ENCODE results near the gene MMEL1. TPM values are rescaled to one million over a fixed set of nuclear protein-coding genes. Genes with fewer than 3 reads are reported as not detected.

Gene MMEL1
- total RNA-seq, 1 donor from 2014 or later: 7.3 TPM

GRCh38 chr1:2606881-2607621, 25.8 kb downstream of the MMEL1 start:
- no peak for DNase-seq (ENCODE audit: low spot score in 2 of 2)

DNA sequence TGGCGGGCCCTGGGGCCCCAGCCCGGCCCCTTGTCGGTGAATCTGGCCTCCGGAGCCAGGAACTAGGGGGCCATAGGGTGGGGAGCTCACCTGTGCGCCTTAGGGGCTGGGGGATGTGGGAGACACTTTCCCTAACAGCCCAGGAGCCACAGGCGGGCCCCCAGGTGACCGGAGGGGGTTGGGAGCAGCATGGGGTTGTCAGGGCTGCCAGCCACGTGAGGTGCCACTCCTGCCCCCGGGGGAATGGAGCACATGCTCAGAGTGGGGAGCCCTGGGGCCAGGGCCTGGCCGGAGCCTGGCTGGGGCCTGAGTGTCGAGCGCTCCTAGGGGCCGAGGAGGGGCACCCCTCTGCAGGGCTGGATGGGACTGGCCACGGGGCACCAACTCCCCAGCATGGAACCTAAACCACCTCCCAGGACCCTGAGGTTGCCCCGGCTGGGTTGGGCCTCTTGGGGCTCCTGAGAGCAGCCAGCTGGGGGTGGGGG, 26.4 kb downstream of the MMEL1 start:
- DNase-seq (ENCODE audit: low spot score in 2 of 2): no peak
- FAIRE-seq: no peak

More at GRCh38 chr1:2606881-2607621, 25.8 kb downstream of the MMEL1 start:
- no peak for FAIRE-seq

GRCh38 chr1:2605509-2606395, 27.1 kb downstream of the MMEL1 start:
- FAIRE-seq (no peak), DNase-seq (ENCODE audit: low spot score in 2 of 2) (no peak)

- DNase-seq (ENCODE audit: low spot score in 2 of 2): no peak
- no peak for FAIRE-seq
Measured at GRCh38 chr1:2604844-2605508, 27.8 kb downstream of the MMEL1 start.

DNA sequence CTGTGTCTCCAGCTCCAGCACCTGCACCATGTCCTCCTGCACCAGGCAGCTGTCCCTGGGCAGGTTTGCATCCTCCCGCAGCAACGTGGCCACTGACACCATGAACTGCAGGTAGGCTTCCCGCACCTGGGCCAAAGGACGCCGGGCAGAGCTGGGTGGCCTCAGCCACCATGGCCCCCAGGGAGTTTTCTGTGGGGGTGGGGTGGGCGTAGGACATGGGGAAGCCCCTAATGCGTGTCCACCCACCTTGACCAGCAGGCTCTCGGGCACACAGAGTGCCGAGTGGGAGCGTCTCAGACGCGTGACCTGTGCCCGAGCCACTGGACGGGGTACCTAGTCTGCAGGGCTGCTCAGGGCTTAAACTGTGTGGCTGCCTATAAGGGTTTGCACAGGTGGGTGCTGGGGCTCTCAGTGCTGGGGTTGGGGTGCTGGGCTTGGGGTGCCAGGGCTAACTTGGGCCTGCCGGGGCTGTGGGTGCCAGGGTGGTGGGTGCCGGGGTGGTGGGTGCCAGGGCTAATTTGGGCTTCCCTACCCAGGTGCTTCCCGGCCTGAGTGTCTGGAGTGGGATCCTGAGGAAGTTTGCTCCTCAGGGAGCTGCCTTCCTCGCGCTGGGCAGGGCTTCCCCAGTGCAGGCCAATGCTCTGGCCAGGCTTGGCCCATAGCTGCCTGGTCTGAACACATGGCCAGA, 28.5 kb downstream of the MMEL1 start:
- no peak for FAIRE-seq

GRCh38 chr1:2603521-2604155, 29.2 kb downstream of the MMEL1 start:
- FAIRE-seq (no peak), DNase-seq (ENCODE audit: low spot score in 2 of 2) (no peak)

More for the DNA sequence above, 28.5 kb downstream of the MMEL1 start:
- no peak for DNase-seq (ENCODE audit: low spot score in 2 of 2)

DNA sequence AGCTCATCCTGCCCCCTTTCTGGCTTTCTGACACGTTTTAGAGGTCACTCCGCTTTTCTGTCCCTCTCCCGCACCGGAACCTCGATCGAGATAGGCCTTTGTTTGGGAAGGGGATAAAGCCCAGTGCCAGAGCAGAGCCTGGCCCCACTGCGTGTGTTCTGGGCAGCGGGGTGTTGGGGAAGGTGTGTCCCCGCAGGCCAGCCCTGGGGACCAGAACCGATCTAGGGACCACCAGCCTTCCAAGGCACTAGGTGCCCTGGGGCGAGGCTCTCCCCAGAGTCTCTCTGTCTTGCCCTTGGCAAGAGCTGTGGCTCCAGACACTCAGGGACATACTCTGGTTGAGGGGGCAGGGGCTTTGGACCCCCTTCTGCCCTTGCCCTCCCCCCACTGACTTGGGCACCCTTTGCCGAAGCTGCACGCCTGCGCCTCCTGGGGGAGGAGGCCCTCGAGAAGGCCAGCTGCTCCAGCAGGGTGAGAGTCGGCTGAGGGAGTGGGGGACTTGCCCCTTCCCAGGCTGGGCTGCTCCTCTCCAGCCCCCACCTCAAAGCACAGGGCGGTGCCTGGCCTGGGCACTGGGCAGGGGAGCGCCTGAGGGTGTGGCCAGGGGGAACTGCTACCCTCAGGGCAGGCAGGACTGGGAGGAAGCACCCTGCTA, 29.8 kb downstream of the MMEL1 start:
- FAIRE-seq: no peak
- DNase-seq (ENCODE audit: low spot score in 2 of 2): no peak

GRCh38 chr1:2602311-2602835, 30.4 kb downstream of the MMEL1 start:
- no peak for FAIRE-seq
- no peak for DNase-seq (ENCODE audit: low spot score in 2 of 2)

- no peak for DNase-seq (ENCODE audit: low spot score in 2 of 2)
- FAIRE-seq: no peak
Measured at GRCh38 chr1:2601721-2602303, 31.0 kb downstream of the MMEL1 start.

DNA sequence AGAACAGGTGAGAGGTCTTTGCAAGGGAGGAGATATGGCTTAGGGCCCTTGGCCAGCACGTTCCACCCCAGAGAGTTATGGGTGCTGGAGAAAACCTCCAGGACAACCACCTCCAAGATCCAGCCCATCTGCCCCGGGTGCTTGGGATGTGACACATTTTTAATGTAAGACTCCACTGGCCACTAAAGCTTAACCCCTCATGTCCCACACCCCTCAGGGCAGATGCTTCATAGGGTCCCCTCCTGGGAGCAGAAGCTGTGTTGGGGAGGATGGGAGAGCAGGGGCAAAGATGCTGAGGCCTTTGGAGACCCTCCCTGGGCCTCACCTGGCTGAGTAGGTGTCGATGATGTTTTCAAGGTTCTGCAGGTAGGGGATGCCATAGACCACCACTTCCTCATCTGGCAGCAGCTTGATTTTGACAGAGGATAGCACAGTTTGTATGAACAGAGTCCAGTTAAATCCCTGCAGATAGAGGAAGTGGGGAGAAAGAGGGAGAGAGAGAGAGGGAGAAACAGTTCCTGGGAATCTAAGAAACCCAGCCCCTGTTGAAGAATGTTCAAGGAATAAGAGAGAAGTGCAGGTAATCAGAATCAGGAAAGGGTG, 34.4 kb downstream of the MMEL1 start:
- FAIRE-seq (no peak), DNase-seq (ENCODE audit: low spot score in 2 of 2) (no peak)

DNA sequence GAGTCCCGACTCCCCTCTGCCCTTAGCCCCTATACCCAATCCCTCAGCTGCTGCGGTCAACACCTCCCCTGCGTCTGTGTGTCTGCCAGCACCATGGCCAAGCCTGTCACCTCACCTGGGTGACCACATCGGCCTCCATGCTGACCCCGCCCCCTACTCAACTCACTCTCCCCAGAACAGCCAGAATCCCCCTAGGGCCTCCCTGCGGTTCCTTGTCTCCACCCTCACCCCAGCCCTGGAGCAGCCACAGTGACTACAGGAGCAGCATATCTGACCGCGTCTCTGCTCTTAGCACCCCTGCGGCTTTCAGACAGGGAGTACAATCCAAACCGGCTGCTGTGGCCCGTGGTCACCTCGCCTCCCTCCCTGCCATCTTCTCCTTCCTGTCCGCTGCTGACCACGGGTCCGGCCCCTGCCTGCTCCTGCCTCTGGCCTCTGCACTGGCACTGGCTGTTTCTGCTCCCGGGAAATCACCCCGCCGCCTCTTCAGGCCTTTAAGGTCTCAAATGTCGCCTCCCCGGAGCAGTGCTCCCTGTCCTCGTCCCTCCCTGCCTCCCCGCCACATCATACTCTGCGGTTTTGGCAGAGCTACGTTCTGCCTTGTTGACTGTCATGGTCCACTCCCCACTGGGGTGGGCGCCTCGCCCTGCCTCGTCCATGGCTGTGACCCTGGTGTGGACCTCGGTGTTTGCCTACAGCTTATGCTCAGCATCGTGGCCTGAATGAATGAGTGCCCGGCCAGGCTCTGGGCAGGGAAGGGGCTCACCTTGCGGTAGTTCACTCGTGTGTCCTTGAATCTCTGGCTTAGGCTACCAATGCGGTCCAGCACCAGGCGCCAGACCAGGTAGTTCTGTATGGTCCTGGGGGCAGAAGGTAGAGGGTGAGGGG, 35.1 kb downstream of the MMEL1 start:
- DNase-seq (ENCODE audit: low spot score in 2 of 2) (no peak), FAIRE-seq (no peak)

- FAIRE-seq: no peak
- DNase-seq (ENCODE audit: low spot score in 2 of 2): no peak
Measured at GRCh38 chr1:2596530-2597333, 36.1 kb downstream of the MMEL1 start.

DNA sequence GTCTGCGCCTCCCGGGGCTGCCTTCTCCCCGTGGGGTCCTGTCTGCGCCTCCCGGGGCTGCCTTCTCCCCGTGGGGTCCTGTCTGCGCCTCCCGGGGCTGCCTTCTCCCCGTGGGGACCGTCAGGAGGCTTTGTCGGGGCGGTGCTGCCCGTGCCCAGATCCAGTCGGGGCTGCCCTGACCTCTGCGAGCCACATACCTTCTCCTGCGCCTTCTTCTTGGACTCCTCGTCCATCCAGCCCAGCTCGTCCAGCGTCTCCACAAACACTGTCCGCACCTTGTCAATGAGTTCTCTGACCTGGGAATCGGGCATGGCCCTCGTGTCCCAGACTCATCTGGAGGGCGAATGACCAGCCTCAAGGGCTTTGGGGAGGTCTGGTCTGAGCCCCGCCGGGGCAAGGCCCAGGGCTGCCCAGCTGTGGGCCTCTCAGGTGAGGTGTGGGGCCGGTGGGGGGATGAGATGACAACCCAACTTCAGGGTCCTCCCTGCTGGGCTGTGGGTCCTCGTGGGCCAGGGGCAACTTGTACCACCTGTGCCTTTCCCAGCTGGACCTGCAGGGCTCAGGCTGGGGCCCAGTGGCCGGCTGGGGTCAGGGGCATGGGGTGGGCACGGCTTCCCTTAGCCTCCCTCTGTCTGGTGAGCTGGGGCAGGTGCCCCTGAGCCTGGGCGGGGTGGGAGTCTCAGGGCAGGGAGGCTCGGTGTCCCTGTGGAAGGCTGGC, 36.8 kb downstream of the MMEL1 start:
- DNase-seq (ENCODE audit: low spot score in 2 of 2): no peak
- no peak for FAIRE-seq

GRCh38 chr1:2595261-2595811, 37.5 kb downstream of the MMEL1 start:
- no peak for FAIRE-seq
- DNase-seq (ENCODE audit: low spot score in 2 of 2): no peak

DNA sequence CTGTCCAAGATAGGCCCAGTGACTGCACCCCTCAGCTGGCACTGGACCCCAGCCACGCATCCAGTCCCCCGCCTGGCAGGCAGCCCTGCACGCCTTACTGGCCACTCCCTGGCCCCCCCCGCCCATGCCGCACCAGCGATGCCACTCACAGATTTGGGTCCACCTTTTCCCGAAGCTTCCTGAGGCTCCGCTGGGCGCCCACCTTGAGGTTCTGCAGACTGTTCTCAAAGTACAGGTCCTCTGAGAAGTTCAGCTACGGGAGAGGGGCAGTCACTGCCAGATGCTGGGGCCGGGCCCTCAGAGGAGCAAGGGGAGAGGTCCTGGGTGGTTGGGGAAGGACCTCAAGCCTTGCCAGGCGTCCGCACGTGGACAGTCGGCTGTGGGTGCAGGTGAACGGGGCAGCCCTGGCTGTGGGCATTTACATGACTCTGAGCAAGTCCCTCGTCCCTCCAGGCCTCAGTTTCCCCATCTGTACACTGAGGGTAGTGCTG, 38.1 kb downstream of the MMEL1 start:
- FAIRE-seq (no peak), DNase-seq (ENCODE audit: low spot score in 2 of 2) (no peak)
